Duodenal mucosa (tissue), 2 donors: ENCODE results near the gene SPRN.
"Not testable (repeated sequence)": the region's sequence is repeated elsewhere in the genome, so short reads cannot be mapped to it uniquely, and the experiment has no call there.

ENCODE experiments used
- H3K27ac ChIP-seq: one replicate; pipeline ENCODE4 v1.7.0; 2013; ENCODE audit warnings: low read depth, low read length
- H3K27me3 ChIP-seq, 2 donors: one replicate each; pipeline ENCODE4 v1.7.0; 2013; ENCODE audit warnings: low read length in 2 of 2, control low read depth in 1 of 2; ENCODE audit not compliant: insufficient read depth in 2 of 2, control insufficient read depth in 1 of 2
- H3K36me3 ChIP-seq, 2 donors: one replicate each; pipeline ENCODE4 v1.7.0; 2013; ENCODE audit warnings: low read length in 2 of 2, control low read depth in 1 of 2; ENCODE audit not compliant: insufficient read depth in 2 of 2, control insufficient read depth in 1 of 2
- H3K4me1 ChIP-seq, 2 donors: one replicate each; pipeline ENCODE4 v1.7.0; 2013; ENCODE audit warnings: low read length in 2 of 2, control low read depth in 1 of 2; ENCODE audit not compliant: insufficient read depth in 2 of 2, control insufficient read depth in 1 of 2
- H3K4me3 ChIP-seq, 2 donors: one replicate each; pipeline ENCODE4 v1.7.0; 2013; ENCODE audit warnings: low read length in 2 of 2, low read depth in 1 of 2
- H3K9ac ChIP-seq, 2 donors: one replicate each; pipeline ENCODE4 v1.7.0; 2013; ENCODE audit warnings: low read length in 2 of 2, low read depth in 1 of 2
- H3K9me3 ChIP-seq, 2 donors: one replicate each; pipeline ENCODE4 v1.7.0; 2013; ENCODE audit warnings: low read length in 2 of 2, control low read depth in 1 of 2; ENCODE audit not compliant: control insufficient read depth in 1 of 2

Gene SPRN

DNA sequence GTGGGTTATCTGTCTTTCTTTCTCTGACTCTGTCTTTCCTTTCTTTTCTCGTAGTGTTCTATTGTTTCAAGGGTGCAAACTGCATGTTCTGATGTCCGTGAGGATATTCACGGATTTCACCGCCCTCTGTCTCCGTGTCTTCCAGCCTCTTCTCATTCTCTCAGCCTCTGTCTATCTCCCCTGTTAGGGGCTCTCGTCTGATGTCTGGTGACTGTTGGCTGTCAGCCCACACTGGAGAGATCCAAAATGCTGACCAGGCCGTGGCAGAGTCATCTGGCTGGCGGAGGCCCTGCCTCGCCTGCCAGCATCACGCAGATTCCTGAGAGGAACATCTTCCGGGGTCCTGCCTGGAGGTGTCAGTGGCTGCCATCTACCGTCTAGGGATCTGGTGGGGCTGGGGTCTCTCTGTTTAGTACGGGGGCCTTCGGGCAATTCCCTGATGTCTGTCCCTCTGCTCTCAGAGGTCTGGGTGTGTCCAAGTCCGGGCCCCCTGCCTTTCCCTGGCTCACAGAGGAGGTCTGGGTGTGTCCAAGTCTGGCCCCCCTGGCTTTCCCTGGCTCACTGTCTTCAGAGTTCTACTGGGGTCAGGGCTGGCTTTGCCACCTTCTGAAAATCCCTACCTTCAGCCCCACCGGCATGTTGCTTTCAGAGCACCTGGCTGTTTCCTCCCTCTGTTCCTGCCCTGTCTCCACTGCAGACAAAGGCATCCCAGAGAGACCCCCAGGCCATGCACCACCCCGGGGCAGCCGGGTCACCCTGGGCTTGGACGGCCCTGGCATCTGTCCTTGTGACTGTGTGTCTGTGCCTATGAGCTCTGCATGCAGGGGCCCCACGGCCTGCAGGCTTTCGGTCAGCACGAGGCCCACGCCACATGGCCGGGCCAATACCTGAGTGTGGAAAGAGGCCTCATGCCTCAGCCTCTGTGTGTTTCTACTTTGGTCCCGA lies 15.4 kb upstream of the SPRN start:
- no peak overlapping the region for H3K9ac ChIP-seq
- H3K27me3 ChIP-seq = no peaks in the 10 kb centered on the region
- no peaks in the 10 kb centered on the region for H3K36me3 ChIP-seq
- H3K4me3 ChIP-seq = no peak overlapping the region
- no peaks in the 10 kb centered on the region for H3K9me3 ChIP-seq
- H3K4me1 ChIP-seq = peaks cover 0 to 5% of the 10 kb centered on the region in 2 donors
- H3K27ac ChIP-seq = no peak overlapping the region

DNA sequence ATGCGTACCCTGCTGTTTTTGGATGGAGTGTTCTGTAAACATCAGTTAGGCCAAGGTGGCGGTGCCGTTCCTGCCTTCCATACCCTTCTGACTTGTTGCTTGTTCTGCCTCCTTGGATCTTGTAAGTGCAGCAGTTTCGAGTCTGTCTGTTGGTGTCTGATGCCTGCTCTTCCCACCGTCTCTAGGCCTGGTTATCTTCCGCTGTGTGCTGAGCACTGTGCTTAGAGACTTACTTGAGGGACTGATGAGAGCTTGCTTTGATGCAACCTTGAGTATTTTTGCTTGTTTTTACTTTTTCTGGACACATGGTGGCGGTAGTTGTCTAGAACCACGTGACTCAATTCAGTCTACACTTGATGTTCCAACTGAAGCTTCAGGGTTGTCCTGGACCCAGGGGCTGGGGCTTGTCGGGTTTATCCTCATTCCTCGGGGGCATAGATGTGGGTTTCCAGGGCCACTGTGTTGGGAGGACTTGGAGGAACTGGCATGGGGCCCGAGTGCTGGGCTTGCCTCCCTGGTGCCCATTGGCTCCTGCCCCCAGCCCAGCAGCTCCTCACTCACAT lies 14.4 kb upstream of the SPRN start:
- Histone ChIP-seq H3K4me1 (peaks cover 0 to 5% of the 10 kb centered on the region in 2 donors), H3K27me3 (no peaks in the 10 kb centered on the region), H3K36me3 (no peaks in the 10 kb centered on the region), H3K4me3 (no peak overlapping the region), H3K27ac (no peak overlapping the region), H3K9ac (no peak overlapping the region), H3K9me3 (no peaks in the 10 kb centered on the region)

DNA sequence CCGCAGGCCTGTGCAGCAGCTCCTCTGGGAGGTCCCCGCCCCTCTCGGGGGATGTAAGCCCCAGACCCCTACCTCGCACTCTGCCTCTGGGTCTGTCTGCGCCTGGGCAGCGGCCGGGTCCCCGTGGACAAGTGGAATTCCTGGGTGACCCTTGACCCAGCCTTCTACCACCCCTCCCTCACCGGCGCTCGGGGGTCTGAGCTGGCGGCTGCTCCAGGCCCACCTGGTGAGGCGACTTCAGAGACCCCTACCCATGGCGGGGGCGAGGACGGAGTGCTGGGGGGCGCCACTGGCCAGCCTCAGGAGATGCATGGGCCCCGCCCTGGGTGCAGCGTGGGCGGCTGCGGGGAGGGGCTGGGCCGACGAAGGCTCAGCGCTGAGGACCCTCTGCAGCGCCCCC lies 8.4 kb upstream of the SPRN start:
- not testable (repeated sequence) for H3K36me3 ChIP-seq, H3K4me1 ChIP-seq, H3K27ac ChIP-seq, H3K9ac ChIP-seq, H3K9me3 ChIP-seq, H3K27me3 ChIP-seq, H3K4me3 ChIP-seq

- H3K27me3 ChIP-seq, H3K9me3 ChIP-seq, H3K27ac ChIP-seq: not testable (repeated sequence)
These were observed 7.6 kb upstream of the SPRN start for GRCh38 chr10:133431888-133432613.

DNA sequence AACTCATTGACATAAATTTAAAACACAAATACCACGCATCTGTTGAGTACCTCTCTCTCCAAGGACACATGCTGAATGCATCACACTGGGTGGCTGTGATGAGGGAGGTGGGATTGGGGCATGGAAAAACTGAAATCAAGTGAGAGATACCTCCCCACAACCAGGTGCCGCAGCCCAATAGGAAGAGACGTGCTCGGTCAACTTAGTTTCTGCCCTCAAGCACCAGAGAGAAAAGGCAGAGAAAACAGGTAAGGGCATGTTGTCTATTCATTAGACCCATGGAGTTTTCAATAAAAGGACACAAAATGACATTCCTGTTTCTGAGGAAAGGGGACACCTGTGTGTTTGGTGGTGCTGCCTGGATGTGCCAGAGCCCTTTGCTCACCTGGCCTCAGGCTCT lies 5.1 kb upstream of the SPRN start:
- H3K27ac ChIP-seq, H3K36me3 ChIP-seq, H3K4me1 ChIP-seq, H3K9ac ChIP-seq, H3K27me3 ChIP-seq, H3K9me3 ChIP-seq, H3K4me3 ChIP-seq: not testable (repeated sequence)

More at GRCh38 chr10:133431888-133432613, 7.6 kb upstream of the SPRN start:
- H3K9ac ChIP-seq, H3K36me3 ChIP-seq, H3K4me1 ChIP-seq, H3K4me3 ChIP-seq: not testable (repeated sequence)

- H3K4me3 ChIP-seq, H3K27ac ChIP-seq, H3K9ac ChIP-seq, H3K9me3 ChIP-seq, H3K4me1 ChIP-seq: not testable (repeated sequence)
- peaks cover 5 to 10% of the 10 kb centered on the region in 2 donors for H3K27me3 ChIP-seq
- H3K36me3 ChIP-seq = peaks cover 13 to 19% of the 10 kb centered on the region in 2 donors
These were observed 323 bp downstream of the SPRN start for GRCh38 chr10:133424102-133424501.

- no peaks in the 10 kb centered on the region for H3K9me3 ChIP-seq
- peaks cover 5 to 10% of the 10 kb centered on the region in 2 donors for H3K27me3 ChIP-seq
- no peaks in the 10 kb centered on the region for H3K4me1 ChIP-seq
- no peak overlapping the region for H3K9ac ChIP-seq
- peaks cover 13 to 29% of the 10 kb centered on the region in 2 donors for H3K36me3 ChIP-seq
- H3K4me3 ChIP-seq = no peak overlapping the region
- no peak overlapping the region for H3K27ac ChIP-seq
These were observed 1.3 kb downstream of the SPRN start for GRCh38 chr10:133422807-133423771.

- Histone ChIP-seq H3K27me3 (peaks cover 5 to 10% of the 10 kb centered on the region in 2 donors), H3K4me3 (no peak overlapping the region), H3K27ac (no peak overlapping the region)
These were observed 2.1 kb downstream of the SPRN start for GRCh38 chr10:133422223-133422806.

More at GRCh38 chr10:133422223-133422806, 2.1 kb downstream of the SPRN start:
- Histone ChIP-seq H3K9ac (no peak overlapping the region), H3K36me3 (peaks cover 13 to 30% of the 10 kb centered on the region in 2 donors), H3K4me1 (no peaks in the 10 kb centered on the region), H3K9me3 (no peaks in the 10 kb centered on the region)
